IMR-90 (cell line): ENCODE results near the gene FAM47A. TPM values are rescaled to one million over a fixed set of nuclear protein-coding genes. Genes with fewer than 3 reads are reported as not detected.

Source experiments
- ATAC-seq: fragments of 200-7000 bp; cut with Tn5 transposase; 2 replicates; pipeline ENCODE4 v1.9.1; 2020; ENCODE audit warnings: low read depth, mild to moderate bottlenecking, moderate library complexity
- BruUV-seq: library from RNA; stranded (reverse); fragments of 400-500 nt; replicated peaks from 2 replicates; lab custom pipeline; 2021; lab: Mats Ljungman, UMichigan
- CTCF ChIA-PET: fragments of 300-600 bp; formaldehyde crosslinking; extraction: SDS; loops from one replicate; lab custom pipeline; 2021; ENCODE audit warnings: antibody characterized with exemption; lab: Yijun Ruan, JAX
- POLR2A ChIA-PET: fragments of 300-600 bp; sonication (Branson Sonifier 250); formaldehyde crosslinking; loops from one replicate; lab custom pipeline; 2022; ENCODE audit warnings: antibody characterized with exemption; ENCODE audit not compliant: unreplicated experiment; lab: Charles Lee
- DNase-seq: peaks from one replicate; pipeline ENCODE4 v3.0.0; 2013
- H2AFZ ChIP-seq: replicated peaks from 2 replicates; pipeline ENCODE3; 2013; ENCODE audit warnings: low read length, mild to moderate bottlenecking; ENCODE audit not compliant: poor library complexity
- H2AK5ac ChIP-seq: 2 replicates; pipeline ENCODE4 v1.6.1; 2013; ENCODE audit warnings: low read depth, low read length, inconsistent platforms
- H2AK9ac ChIP-seq: replicated peaks from 2 replicates; pipeline ENCODE3; 2013; ENCODE audit warnings: mild to moderate bottlenecking, low read depth, low read length, moderate library complexity; ENCODE audit not compliant: poor library complexity
- H2BK120ac ChIP-seq: 2 replicates; pipeline ENCODE4 v1.6.1; 2013; ENCODE audit warnings: low read depth, low read length, inconsistent platforms
- H2BK15ac ChIP-seq: 3 replicates; pipeline ENCODE4 v1.6.1; 2013; ENCODE audit warnings: low read depth, low read length, inconsistent platforms
- H2BK20ac ChIP-seq: 2 replicates; pipeline ENCODE4 v1.6.1; 2013; ENCODE audit warnings: low read depth, mild to moderate bottlenecking, inconsistent platforms, low read length, moderate library complexity
- H2BK5ac ChIP-seq: 2 replicates; pipeline ENCODE4 v1.6.1; 2013; ENCODE audit warnings: mild to moderate bottlenecking, low read depth, low read length, inconsistent platforms; ENCODE audit not compliant: poor library complexity, severe bottlenecking
- H3K14ac ChIP-seq: replicated peaks from 2 replicates; pipeline ENCODE4 v1.6.1; 2013; ENCODE audit warnings: low read depth, low read length, inconsistent platforms
- H3K18ac ChIP-seq: 2 replicates; pipeline ENCODE4 v1.6.1; 2013; ENCODE audit warnings: low read depth, low read length, control low read depth
- H3K23ac ChIP-seq: 2 replicates; pipeline ENCODE4 v1.6.1; 2013; ENCODE audit warnings: low read depth, low read length, inconsistent platforms
- H3K27ac ChIP-seq: 2 replicates; pipeline ENCODE4 v1.5.1; 2013; ENCODE audit warnings: mild to moderate bottlenecking, control low read depth, low read length; ENCODE audit not compliant: insufficient read depth
- H3K27me3 ChIP-seq: 2 replicates; pipeline ENCODE4 v1.6.1; 2013; ENCODE audit warnings: low read length; ENCODE audit not compliant: control insufficient read depth, insufficient read depth
- H3K36me3 ChIP-seq: 2 replicates; pipeline ENCODE4 v1.6.1; 2013; ENCODE audit warnings: low read length, mixed read lengths; ENCODE audit not compliant: control insufficient read depth, insufficient read depth
- H3K4ac ChIP-seq: 2 replicates; pipeline ENCODE4 v1.6.1; 2013; ENCODE audit warnings: low read depth, low read length, inconsistent platforms
- H3K4me1 ChIP-seq: 2 replicates; pipeline ENCODE4 v1.6.1; 2013; ENCODE audit warnings: low read length, mixed read lengths; ENCODE audit not compliant: control insufficient read depth, insufficient read depth
- H3K4me2 ChIP-seq: 2 replicates; pipeline ENCODE4 v1.6.1; 2013; ENCODE audit warnings: low read depth, mild to moderate bottlenecking, control low read depth, low read length, moderate library complexity
- H3K4me3 ChIP-seq: 2 replicates; pipeline ENCODE4 v1.5.1; 2013; ENCODE audit warnings: low read depth, mild to moderate bottlenecking, control low read depth, low read length, moderate library complexity; ENCODE audit not compliant: insufficient read depth
- H3K56ac ChIP-seq: 2 replicates; pipeline ENCODE4 v1.6.1; 2013; ENCODE audit warnings: low read length, inconsistent platforms; ENCODE audit not compliant: insufficient read depth; ENCODE audit errors: extremely low read depth
- H3K79me1 ChIP-seq, 2 experiments: 2 replicates each; pipeline ENCODE4 v1.6.1; 2013; ENCODE audit warnings: low read length in 2 of 2, inconsistent platforms in 1 of 2, low read depth in 1 of 2
- H3K9ac ChIP-seq: 2 replicates; pipeline ENCODE4 v1.6.1; 2013; ENCODE audit warnings: low read depth, low read length, control low read depth
- H3K9me1 ChIP-seq: 2 replicates; pipeline ENCODE4 v1.6.1; 2013; ENCODE audit warnings: low read length, inconsistent platforms; ENCODE audit not compliant: insufficient read depth
- H3K9me3 ChIP-seq: 2 replicates; pipeline ENCODE4 v1.6.1; 2013; ENCODE audit warnings: low read length; ENCODE audit not compliant: control insufficient read depth, insufficient read depth
- H4K20me1 ChIP-seq: 2 replicates; pipeline ENCODE4 v1.6.1; 2013; ENCODE audit warnings: low read length, inconsistent platforms; ENCODE audit not compliant: insufficient read depth
- H4K5ac ChIP-seq: 2 replicates; pipeline ENCODE4 v1.6.1; 2013; ENCODE audit warnings: mild to moderate bottlenecking, low read depth, low read length, control low read depth
- H4K8ac ChIP-seq, 2 experiments: 2 replicates each; pipeline ENCODE4 v1.6.1; 2013; ENCODE audit warnings: low read depth in 2 of 2, low read length in 2 of 2, control low read depth in 1 of 2, inconsistent platforms in 1 of 2
- H4K91ac ChIP-seq: 2 replicates; pipeline ENCODE4 v1.6.1; 2013; ENCODE audit warnings: low read depth, low read length, inconsistent platforms; ENCODE audit not compliant: insufficient read depth
- BHLHE40 ChIP-seq: fragments of 150-350 bp; IDR thresholded peaks from 2 replicates; pipeline ENCODE4 v1.6.1; 2016; ENCODE audit warnings: mild to moderate bottlenecking, low read depth, low read length
- CEBPB ChIP-seq: IDR thresholded peaks from 2 replicates; pipeline ENCODE4 v1.6.1; 2012; ENCODE audit warnings: low read depth, low read length, improper control_type of control experiment
- CHD1 ChIP-seq: IDR thresholded peaks from 2 replicates; pipeline ENCODE4 v1.6.1; 2012; ENCODE audit warnings: low read depth, low read length, improper control_type of control experiment
- ELK1 ChIP-seq: fragments of 150-350 bp; IDR thresholded peaks from 2 replicates; pipeline ENCODE4 v1.6.1; 2016; ENCODE audit warnings: low read depth, mild to moderate bottlenecking, low read length, moderate library complexity, borderline replicate concordance
- FOS ChIP-seq: fragments of 150-350 bp; IDR thresholded peaks from 2 replicates; pipeline ENCODE4 v1.6.1; 2016; ENCODE audit warnings: low read depth, low read length
- MAZ ChIP-seq: IDR thresholded peaks from 2 replicates; pipeline ENCODE4 v1.6.1; 2012; ENCODE audit warnings: low read depth, mild to moderate bottlenecking, low read length, improper control_type of control experiment, moderate library complexity, borderline replicate concordance
- MXI1 ChIP-seq: IDR thresholded peaks from 2 replicates; pipeline ENCODE4 v1.6.1; 2012; ENCODE audit warnings: low read depth, mild to moderate bottlenecking, low read length, moderate library complexity, borderline replicate concordance
- RFX5 ChIP-seq: IDR thresholded peaks from 2 replicates; pipeline ENCODE4 v1.8.0; 2012; ENCODE audit warnings: low read depth, mild to moderate bottlenecking, low read length, moderate library complexity
- SMC3 ChIP-seq: fragments of 150-350 bp; IDR thresholded peaks from 2 replicates; pipeline ENCODE4 v1.6.1; 2016; ENCODE audit warnings: low read depth, mild to moderate bottlenecking, antibody characterized with exemption, low read length, moderate library complexity
- USF2 ChIP-seq: fragments of 150-350 bp; IDR thresholded peaks from 2 replicates; pipeline ENCODE4 v1.6.1; 2017; ENCODE audit warnings: mild to moderate bottlenecking, antibody characterized with exemption, low read length, low read depth
- WGBS, 2 experiments: methylation state at CpG; one replicate each; pipeline versions ENCODE4 v1.1.5 to v1.1.7; 2013; ENCODE audit warnings: missing lambda C conversion rate in 2 of 2; ENCODE audit not compliant: insufficient read length in 1 of 2; ENCODE audit errors: extremely low coverage in 2 of 2; 5-methylcytosine and 5-hydroxymethylcytosine counted together
- dilution Hi-C: fragments of 300-500 bp; cut with HindIII; formaldehyde crosslinking; loops from one replicate; pipeline ENCODE4 v1.14.3; 2018; ENCODE audit warnings: low sequenced_read_pairs; ENCODE audit not compliant: unreplicated experiment
- in situ Hi-C: fragments of 300-500 bp; cut with MboI; formaldehyde crosslinking; loops from 3 replicates; pipeline ENCODE4 v1.14.3; 2019; ENCODE audit warnings: low sequenced_read_pairs, inconsistent platforms, mixed read lengths
- intact Hi-C: fragments of 100-400 bp; cut with micrococcal nuclease; formaldehyde crosslinking; loops from 2 replicates; pipeline ENCODE4 v1.10.0; 2022
- polyA plus RNA-seq, 3 experiments: library from polyadenylated mRNA; depleted of rRNA; stranded (reverse); fragments of >200 nt; gene quantifications; 2 replicates each; pipeline ENCODE4 v1.2.3, GENCODE V29; 2012; ENCODE audit warnings: low replicate concordance in 1 of 3
- total RNA-seq: library from RNA; depleted of rRNA; stranded (reverse); fragments of >200 nt; gene quantifications from 2 replicates; pipeline ENCODE4 v1.2.3, GENCODE V29; 2012

Gene FAM47A
- total and polyA plus RNA-seq, 2 of the 4 experiments (the other 2 are of a cell fraction), result not detected

DNA sequence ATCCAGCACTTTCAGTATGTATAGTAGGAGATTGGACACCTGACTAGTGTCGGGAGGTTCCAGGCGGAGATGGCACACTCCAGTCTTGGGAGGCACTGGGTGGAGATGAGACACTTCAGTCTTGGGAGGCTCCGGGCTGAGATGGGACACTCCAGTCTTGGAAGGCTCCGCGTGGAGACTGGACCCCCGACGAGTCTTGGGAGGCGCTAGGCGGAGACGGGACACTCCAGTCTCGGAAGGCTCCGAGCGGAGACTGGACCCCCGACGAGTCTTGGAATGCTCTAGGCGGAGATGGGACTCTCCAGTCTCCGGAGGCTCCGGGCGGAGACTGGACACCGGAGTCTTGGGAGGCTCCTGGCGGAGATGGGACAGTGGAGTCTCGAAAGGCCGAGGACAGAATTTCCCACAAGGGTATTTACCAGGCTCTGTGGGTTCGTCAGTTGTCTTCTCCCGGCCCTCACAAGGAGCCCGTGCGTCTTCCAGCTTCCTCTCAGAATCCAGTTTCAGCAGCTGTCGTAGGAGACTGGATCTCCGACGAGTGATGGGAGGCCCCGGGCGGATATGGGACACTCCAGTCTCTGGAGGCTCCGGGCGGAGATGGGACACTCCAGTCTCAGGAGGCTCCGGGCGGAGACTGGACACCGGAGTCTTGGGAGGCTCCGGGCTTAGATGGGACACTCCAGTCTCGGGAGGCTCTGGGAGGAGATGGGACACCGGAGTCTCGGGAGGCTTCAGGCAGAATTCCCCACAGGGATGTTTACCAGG is 952 bp downstream of the FAM47A start:
- Histone ChIP-seq H2BK5ac (no peak overlapping the region), H3K27me3 (no peaks in the 10 kb centered on the region), H3K14ac (no peak overlapping the region), H3K23ac (no peak overlapping the region), H3K4me3 (no peak overlapping the region), H3K27ac (no peak overlapping the region), H3K36me3 (no peaks in the 10 kb centered on the region), H3K79me1 (no peaks in the 10 kb centered on the region), H2BK120ac (no peak overlapping the region), H3K9me1 (no peaks in the 10 kb centered on the region), H4K91ac (no peak overlapping the region), H4K20me1 (no peaks in the 10 kb centered on the region), H3K56ac (no peak overlapping the region), H3K4me1 (no peaks in the 10 kb centered on the region), H2AK5ac (no peak overlapping the region), H3K18ac (no peak overlapping the region), H2AFZ (no peak overlapping the region), H2BK15ac (no peak overlapping the region), H3K4ac (no peak overlapping the region), H4K8ac (no peak overlapping the region), H2BK20ac (no peak overlapping the region), H2AK9ac (no peak overlapping the region), H4K5ac (no peak overlapping the region), H3K4me2 (no peak overlapping the region), H3K9me3 (peaks cover 9% of the 10 kb centered on the region; the same call in 1 of the 2 replicates), H3K9ac (no peak overlapping the region)
- ATAC-seq (no peak), DNase-seq (no peak)
- POLR2A ChIA-PET, result no interaction called here
- in situ Hi-C loops (no loop called here), dilution Hi-C loops (no loop called here), intact Hi-C loops (no loop called here)
- CTCF ChIA-PET, result no interaction called here
- no peak for TF ChIP-seq USF2
- no peak for TF ChIP-seq SMC3
- TF ChIP-seq BHLHE40, result no peak
- TF ChIP-seq RFX5, result no peak
- no peak for TF ChIP-seq FOS
- TF ChIP-seq MAZ, result no peak
- no peak for TF ChIP-seq ELK1
- no peak for TF ChIP-seq CHD1
- TF ChIP-seq MXI1, result no peak
- no peak for TF ChIP-seq CEBPB
- no TSS peak for BruUV-seq
- WGBS, 2 experiments, result 93% methylated on average over 13 of the region's 41 CpGs; no CpG with 5 or more reads in 1 of the 2 experiments
